ENCODE data around the gene SFN.

DNA sequence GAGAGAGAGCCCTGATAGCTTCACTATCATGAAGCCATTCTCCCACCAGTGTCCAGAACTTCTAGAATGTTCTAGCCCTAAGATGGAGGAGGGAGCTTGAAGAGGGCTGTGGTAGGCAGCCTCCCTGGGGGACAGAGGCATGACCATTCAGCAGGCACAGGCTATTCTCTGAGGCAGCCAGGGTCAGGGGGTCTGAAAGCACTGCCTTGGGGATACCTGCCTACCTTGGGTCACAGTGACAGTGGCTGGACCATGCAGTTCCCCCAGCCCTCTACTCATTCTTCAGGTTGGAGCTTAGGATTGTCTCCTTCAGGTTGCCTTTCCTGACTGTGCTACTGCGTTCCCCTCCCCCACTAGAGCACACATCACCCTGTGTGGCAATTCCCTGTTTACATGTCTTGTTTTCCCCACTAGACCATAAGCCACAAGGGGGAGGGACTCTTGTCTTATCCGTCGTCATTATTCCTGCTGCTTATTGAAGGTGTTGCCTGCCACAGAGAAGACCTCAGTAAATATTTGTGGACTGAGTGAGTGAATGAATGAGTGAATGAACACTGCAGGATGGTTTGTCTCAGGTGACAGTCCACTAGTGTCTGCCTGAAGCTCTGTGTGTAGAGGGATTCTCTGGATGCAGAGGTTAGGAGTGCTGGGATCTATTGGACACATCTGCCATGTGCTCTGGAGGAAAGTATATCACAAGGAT, 31.3 kb upstream of the SFN start:
- TF ChIP-seq GATA2 (IDR thresholded peaks at IDR 0.05; ENCODE audit: low read depth, low read length), result no peak
- no peak for TF ChIP-seq GATA3 (IDR thresholded peaks at IDR 0.05; ENCODE audit: low read depth, low read length)

Measured in SH-SY5Y (cell line).